GM21515 (cell line): ENCODE data around the gene SRPX2.
A peak's percentile ranks its signal among the peaks of the same experiment; 100 is the strongest.

Experiments used
- ATAC-seq: cut with Tn5 transposase; IDR thresholded peaks from one replicate; pipeline ENCODE4 v1.9.1; 2021; ENCODE audit not compliant: unreplicated experiment

The SRPX2 gene

GRCh38 chrX:100643956-100644860 is at the start of gene SRPX2:
TSS of gene SRPX2 (plus strand) at chrX:100644199. CDS start at chrX:100646323, 2,124 bp downstream.
- no peak for ATAC-seq

DNA sequence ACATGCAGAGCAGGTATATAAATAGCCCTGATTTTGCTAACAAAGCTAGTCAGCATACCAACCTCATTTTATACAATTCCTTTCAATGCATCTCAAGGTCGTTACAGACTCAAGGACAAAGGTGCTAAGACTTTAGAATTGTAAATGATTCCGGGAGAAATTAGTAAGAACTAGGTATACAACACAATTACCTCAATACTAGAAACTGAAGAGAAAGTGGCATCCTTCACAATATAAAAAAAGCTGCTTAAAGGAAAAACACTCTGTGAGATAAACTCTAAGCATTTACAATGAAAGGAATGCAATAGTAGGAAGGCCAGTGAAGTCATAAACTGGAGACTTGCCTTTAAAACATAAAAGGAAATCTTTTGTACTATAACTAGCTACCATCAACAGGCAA is 47.4 kb upstream of the SRPX2 start:
- ATAC-seq, result no peak

DNA sequence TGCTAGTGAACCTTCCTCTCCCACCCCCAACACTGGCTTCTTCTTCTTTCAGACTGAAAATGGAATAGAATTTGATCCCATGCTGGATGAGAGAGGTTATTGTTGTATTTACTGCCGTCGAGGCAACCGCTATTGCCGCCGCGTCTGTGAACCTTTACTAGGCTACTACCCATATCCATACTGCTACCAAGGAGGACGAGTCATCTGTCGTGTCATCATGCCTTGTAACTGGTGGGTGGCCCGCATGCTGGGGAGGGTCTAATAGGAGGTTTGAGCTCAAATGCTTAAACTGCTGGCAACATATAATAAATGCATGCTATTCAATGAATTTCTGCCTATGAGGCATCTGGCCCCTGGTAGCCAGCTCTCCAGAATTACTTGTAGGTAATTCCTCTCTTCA is 44.5 kb upstream of the SRPX2 start:
- ATAC-seq, result no peak

GRCh38 chrX:100600340-100600739 is 43.7 kb upstream of the SRPX2 start:
- ATAC-seq, result no peak

GRCh38 chrX:100600758-100601157 is 43.2 kb upstream of the SRPX2 start:
- ATAC-seq, result no peak

- no peak for ATAC-seq
Measured at GRCh38 chrX:100606753-100607152, 37.2 kb upstream of the SRPX2 start.

DNA sequence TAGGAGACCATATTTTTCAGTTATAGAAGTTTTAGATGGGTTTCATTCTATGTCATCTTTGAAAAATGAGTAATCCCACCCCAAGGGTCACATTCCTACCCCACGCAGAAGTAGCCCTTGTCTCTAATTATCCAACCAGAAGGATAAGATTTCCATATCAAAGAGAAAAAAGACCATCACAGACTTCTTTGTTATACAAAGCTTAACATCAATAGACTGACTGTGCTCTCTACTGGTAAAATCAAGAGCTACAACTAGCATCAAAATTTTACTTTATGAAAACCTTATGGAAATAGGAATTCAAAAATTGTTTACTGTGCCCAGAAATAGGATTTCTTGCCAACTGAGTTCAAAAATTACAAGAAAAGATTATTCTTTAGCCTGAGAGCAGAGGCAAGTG is 34.4 kb upstream of the SRPX2 start:
- no peak for ATAC-seq

DNA sequence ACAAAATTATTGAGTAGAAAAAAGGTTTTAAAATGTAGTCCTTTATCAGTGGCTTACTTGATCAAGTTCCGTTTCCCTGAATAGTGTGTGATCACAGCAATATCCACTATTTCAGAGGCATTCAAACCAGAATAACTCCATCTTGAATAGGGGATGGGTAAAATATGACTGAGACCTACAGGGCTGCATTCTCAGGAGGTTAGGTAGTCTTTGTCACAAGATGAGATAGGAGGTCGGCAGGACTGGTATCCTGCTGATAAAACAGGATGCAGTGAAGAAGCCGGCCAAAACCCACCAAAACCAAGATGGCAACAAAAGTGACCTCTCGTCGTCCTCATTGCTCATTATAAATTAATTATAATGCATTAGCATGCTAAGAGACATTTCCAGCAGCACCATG is 32.0 kb upstream of the SRPX2 start:
- ATAC-seq, result no peak

GRCh38 chrX:100615005-100615404 is 29.0 kb upstream of the SRPX2 start:
- peak; percentile 92 for ATAC-seq

DNA sequence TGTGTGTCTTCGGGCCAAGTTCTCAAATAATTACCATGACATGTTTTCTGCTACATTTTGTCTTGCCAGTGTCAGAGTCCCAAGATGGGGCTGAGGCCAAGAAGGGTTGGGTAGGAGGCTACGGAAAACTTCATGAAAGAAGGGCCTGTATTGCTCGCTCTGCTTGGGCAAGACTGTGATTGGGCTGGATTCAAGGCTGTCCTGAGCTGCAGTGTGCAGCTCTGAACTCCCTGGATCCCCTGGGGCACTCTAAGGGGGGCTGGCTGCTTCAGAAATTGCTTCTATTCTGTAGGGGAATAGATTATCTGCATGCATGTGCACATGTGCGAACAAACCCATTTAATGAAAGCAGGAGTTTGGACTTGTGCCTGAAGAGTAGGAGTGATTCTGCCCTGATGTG is 21.0 kb upstream of the SRPX2 start:
- ATAC-seq, result no peak

GRCh38 chrX:100625985-100626491 is 18.0 kb upstream of the SRPX2 start:
- ATAC-seq, result peak; percentile 94

DNA sequence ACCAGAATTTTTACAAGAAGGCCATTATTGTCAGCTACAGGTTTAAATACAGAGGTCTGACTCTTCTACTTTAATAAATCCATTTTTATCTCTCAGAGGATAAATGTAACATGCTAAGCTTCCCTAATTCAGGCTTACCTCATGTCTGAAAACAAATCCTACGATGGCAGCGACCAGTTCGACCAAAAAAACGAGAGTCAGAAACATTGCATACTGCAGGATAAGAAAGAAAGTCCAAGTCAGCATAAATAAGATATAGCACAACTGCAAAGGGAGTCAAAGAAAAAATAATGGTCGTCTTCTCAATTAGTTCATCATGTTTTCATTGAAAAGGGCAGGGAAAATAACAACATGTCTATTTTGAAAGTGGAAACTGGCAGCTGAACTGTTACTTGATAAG is 9.0 kb upstream of the SRPX2 start:
- ATAC-seq, result no peak

- ATAC-seq, result no peak
Measured at GRCh38 chrX:100635989-100636320, 8.0 kb upstream of the SRPX2 start.

GRCh38 chrX:100636321-100636991 is 7.5 kb upstream of the SRPX2 start, which contains the start of gene TSPAN6:
TSS of gene TSPAN6 (minus strand) at chrX:100636806. CDS start at chrX:100636694, 112 bp downstream.
- peak; percentile 85 for ATAC-seq

GRCh38 chrX:100642290-100642689 is 1.7 kb upstream of the SRPX2 start:
- no peak for ATAC-seq

DNA sequence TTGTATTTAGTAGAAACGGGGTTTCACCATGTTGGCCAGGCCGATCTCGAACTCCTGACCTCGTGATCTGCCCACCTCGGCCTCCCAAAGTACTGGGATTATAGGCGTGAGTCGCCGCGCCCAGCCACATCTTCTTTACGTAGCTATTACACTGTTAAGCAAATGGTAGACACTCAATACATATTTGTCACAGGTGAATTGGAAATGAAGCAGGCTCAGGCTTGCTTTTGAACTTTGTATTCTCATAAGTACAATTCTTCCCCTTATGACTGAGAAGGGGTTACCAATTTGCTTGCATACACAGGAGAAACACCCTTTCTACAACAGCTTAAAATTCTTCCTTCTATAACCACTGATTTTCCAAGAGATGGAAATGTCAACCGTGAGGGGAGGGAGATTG is 787 bp upstream of the SRPX2 start:
- ATAC-seq, result no peak

- no peak for ATAC-seq
Measured at GRCh38 chrX:100645106-100645505, 1.1 kb downstream of the SRPX2 start.

DNA sequence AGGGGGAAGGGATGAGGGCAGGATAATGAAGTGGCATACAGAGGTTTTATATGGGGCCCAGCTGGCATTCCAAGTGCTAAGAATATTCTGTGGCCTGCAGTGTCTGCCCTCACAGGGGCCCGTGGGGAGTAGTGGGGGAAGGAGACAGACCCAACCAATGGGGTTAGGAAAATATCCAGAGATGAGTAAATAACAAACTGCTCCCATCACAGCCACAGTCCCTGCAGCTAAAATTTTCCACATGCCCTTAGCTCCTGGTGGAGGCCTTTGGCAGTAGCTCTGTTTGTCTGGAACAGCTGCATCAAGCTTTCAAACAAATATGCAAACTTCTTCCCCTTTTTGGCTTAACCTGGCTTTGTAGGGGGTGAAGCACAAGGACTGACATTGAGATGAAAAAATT is 3.1 kb downstream of the SRPX2 start:
- ATAC-seq, result no peak

DNA sequence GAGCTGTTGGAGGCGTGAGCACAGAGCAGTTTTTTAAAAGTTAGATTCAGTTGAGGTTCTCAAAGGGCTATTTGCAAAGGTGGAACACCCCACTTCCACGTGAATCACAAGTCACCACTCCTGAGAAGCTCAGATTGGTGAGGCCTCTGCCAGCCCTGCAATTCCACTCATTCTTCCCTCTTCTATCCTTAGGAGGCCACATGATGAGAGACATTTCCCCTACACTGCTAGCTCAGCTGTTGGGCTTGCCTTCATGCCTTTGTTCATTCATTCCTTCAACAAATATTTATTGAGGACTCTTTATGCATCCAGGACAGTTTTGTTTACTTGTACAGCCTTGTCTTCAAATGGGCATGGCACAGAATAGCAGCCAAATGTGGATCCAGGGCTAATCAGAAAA is 3.7 kb downstream of the SRPX2 start:
- no peak for ATAC-seq

DNA sequence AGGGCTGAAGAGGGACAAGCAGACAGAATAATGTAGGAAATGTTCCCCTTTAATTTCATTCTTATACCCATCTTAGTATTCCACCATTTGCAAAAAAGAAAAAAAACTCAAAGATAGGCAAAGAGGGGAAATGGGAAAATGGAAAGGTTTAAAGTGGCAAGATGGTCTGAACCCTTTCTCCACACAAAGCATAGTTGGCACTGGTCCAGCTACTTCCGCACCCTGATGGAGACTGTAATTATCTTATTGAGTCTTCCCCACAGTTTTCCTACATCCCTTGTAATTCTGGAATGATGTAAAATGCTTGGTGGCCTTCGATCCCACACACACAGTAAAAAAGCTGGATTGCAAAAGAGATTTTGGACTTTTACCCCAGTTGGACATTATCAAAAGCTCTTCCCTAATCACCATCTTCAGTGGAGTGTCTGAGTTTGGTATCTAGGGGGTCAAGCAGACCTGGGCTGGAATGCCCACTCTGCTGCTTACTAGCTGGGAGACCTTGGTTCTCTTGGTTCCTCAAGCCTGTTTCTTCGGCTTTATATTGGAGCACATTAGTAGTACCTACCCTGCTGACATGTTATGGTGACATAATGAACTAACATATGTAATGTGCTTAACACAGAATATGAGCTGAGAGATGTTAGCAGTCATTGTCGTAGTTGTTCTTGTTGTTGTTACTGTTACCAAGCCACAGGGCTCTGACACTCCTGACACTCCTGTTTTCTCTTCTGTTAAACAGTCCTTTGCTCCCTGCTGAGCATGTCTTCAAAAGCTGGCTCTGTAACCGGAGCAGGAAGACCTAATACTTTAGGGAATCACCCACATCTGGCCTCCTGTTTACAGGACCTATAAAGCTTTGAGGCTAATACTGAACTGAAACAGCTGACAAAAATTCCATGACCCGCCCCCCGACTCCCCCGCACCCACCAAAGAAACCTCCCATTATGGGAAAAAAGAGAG is 4.7 kb downstream of the SRPX2 start:
- no peak for ATAC-seq
